GM12864 (cell line): ENCODE results near the gene ADARB1.

Experiments
- DNase-seq: peaks from one replicate; pipeline ENCODE4 v3.0.0-alpha.2; 2011; ENCODE audit warnings: low read depth
- H3K4me3 ChIP-seq: 2 replicates; pipeline ENCODE4 v1.5.1; 2011; ENCODE audit warnings: mild to moderate bottlenecking, low read depth, low read length, control low read depth
- CTCF ChIP-seq: IDR thresholded peaks from 2 replicates; pipeline ENCODE4 v1.5.1; 2011; ENCODE audit warnings: low read depth, mild to moderate bottlenecking, moderate library complexity, low read length, control low read depth, inconsistent platforms; ENCODE audit errors: missing control alignments

The ADARB1 gene

GRCh38 chr21:45097827-45098387 is 23.5 kb downstream of the ADARB1 start:
- no peak overlapping the region for H3K4me3 ChIP-seq
- no peak for TF ChIP-seq CTCF
- no peak for DNase-seq

DNA sequence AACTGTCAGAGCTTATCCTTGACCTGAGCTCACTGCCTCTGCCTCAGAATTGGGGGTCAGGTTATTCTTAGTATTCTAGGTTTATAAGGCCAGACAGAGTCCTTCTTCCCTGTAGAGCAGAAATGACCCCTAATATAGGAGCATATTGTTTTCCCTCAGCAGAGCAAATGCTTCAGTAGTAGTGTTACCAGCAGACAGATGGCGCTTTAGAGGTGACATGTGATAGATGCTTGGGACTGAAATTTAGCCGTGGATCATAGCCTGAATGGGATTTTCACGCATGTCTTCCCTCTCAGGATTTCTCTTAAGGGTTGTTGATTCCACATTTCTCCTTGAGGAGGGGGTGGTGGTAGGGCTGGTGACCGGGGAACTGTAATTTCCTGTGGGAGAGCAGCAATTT is 24.5 kb downstream of the ADARB1 start:
- no peak overlapping the region for H3K4me3 ChIP-seq
- peak; percentile 70 for TF ChIP-seq CTCF
- DNase-seq, result no peak

DNA sequence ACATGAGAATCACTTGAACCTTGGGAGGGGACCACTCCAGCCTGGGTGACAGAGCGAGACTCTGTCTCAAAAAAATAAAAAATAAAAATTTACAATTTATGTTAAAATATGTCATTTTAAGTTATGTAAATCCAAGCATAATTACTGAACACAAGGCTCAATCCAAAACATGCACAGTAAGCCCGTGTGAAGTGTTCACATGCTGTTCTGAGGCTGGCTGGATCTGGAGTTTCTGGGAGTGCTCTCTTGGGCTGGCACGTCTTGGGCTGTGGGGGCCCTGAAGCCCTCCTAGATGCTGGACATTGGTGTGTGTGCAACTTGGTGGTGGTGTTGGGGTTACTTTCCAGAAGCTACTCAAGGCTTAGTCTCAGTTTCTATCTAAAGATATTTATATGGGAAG is 25.2 kb downstream of the ADARB1 start:
- no peak overlapping the region for H3K4me3 ChIP-seq
- no peak for DNase-seq
- TF ChIP-seq CTCF, result no peak

GRCh38 chr21:45100866-45101265 is 26.5 kb downstream of the ADARB1 start:
- H3K4me3 ChIP-seq, result no peak overlapping the region
- TF ChIP-seq CTCF, result no peak
- DNase-seq, result no peak

GRCh38 chr21:45102391-45102932 is 28.1 kb downstream of the ADARB1 start:
- no peak overlapping the region for H3K4me3 ChIP-seq
- TF ChIP-seq CTCF, result peak; percentile 47
- DNase-seq, result no peak

- no peak overlapping the region for H3K4me3 ChIP-seq
- TF ChIP-seq CTCF, result no peak
- no peak for DNase-seq
These were observed 29.7 kb downstream of the ADARB1 start for GRCh38 chr21:45103971-45104520.

GRCh38 chr21:45104560-45104959 is 30.2 kb downstream of the ADARB1 start:
- no peak overlapping the region for H3K4me3 ChIP-seq
- DNase-seq, result no peak

More at GRCh38 chr21:45104560-45104959, 30.2 kb downstream of the ADARB1 start:
- no peak for TF ChIP-seq CTCF
